SK-N-SH treated with all-trans-retinoic acid at 6 μM for 48 hours (cell line): ENCODE measurements around the gene EFNA3.

ENCODE experiments used
- ATAC-seq: fragments of 200-7000 bp; cut with Tn5 transposase; 3 replicates; pipeline ENCODE4 v1.9.1; 2020; ENCODE audit warnings: mild to moderate bottlenecking, moderate library complexity
- ARNTL ChIP-seq: fragments of 450-650 bp; formaldehyde crosslinking; IDR thresholded peaks from 2 replicates; pipeline ENCODE4 v1.5.0; 2020; ENCODE audit warnings: low read depth, mild to moderate bottlenecking, moderate library complexity, borderline replicate concordance
- BACH2 ChIP-seq: fragments of 250-450 bp; sonication (Bioruptor Pico); IDR thresholded peaks from 2 replicates; pipeline ENCODE4 v1.9.0; 2021; ENCODE audit warnings: mild to moderate bottlenecking, borderline replicate concordance
- CREB5 ChIP-seq: fragments of 250-450 bp; sonication (Bioruptor Pico); IDR thresholded peaks from 2 replicates; pipeline ENCODE4 v1.5.1; 2020; ENCODE audit warnings: low read depth, mild to moderate bottlenecking, moderate library complexity
- CSDC2 ChIP-seq: fragments of 250-450 bp; sonication (Bioruptor Pico); IDR thresholded peaks from 2 replicates; pipeline ENCODE4 v1.5.0; 2020; ENCODE audit warnings: mild to moderate bottlenecking, moderate library complexity
- CSRNP3 ChIP-seq: fragments of 250-450 bp; sonication (Bioruptor Pico); IDR thresholded peaks from 2 replicates; pipeline ENCODE4 v1.5.1; 2021; ENCODE audit warnings: mild to moderate bottlenecking, moderate library complexity
- ESRRG ChIP-seq: fragments of 250-450 bp; sonication (Bioruptor Pico); IDR thresholded peaks from 2 replicates; pipeline ENCODE4 v1.6.1; 2021; ENCODE audit warnings: mild to moderate bottlenecking
- OSR1 ChIP-seq: fragments of 250-450 bp; sonication (Bioruptor Pico); IDR thresholded peaks from 2 replicates; pipeline ENCODE4 v1.8.0; 2022; ENCODE audit warnings: moderate library complexity, mild to moderate bottlenecking, inconsistent platforms
- PPARA ChIP-seq: fragments of 250-450 bp; sonication (Bioruptor Pico); IDR thresholded peaks from 2 replicates; pipeline ENCODE4 v1.5.0; 2020; ENCODE audit warnings: mild to moderate bottlenecking, borderline replicate concordance
- RARB ChIP-seq: fragments of 250-450 bp; sonication (Bioruptor Pico); IDR thresholded peaks from 2 replicates; pipeline ENCODE4 v1.8.0; 2021; ENCODE audit warnings: mild to moderate bottlenecking, moderate library complexity
- SNAI2 ChIP-seq: fragments of 250-450 bp; sonication (Bioruptor Pico); IDR thresholded peaks from 2 replicates; pipeline ENCODE4 v1.5.0; 2020; ENCODE audit warnings: mild to moderate bottlenecking, moderate library complexity
- TCF4 ChIP-seq: fragments of 250-450 bp; sonication (Bioruptor Pico); IDR thresholded peaks from 2 replicates; pipeline ENCODE4 v1.8.0; 2021; ENCODE audit warnings: mild to moderate bottlenecking, moderate library complexity, borderline replicate concordance
- TOX ChIP-seq: fragments of 250-450 bp; sonication (Bioruptor Pico); IDR thresholded peaks from 2 replicates; pipeline ENCODE4 v1.8.0; 2021; ENCODE audit warnings: mild to moderate bottlenecking, moderate library complexity, borderline replicate concordance
- TSHZ2 ChIP-seq: fragments of 250-450 bp; sonication (Bioruptor Pico); IDR thresholded peaks from 2 replicates; pipeline ENCODE4 v1.5.0; 2020; ENCODE audit warnings: mild to moderate bottlenecking, moderate library complexity
- ZC3H10 ChIP-seq: fragments of 250-450 bp; sonication (Bioruptor Pico); IDR thresholded peaks from 2 replicates; pipeline ENCODE4 v1.5.1; 2021; ENCODE audit warnings: mild to moderate bottlenecking, moderate library complexity
- ZFP3 ChIP-seq: fragments of 250-450 bp; sonication (Bioruptor Pico); IDR thresholded peaks from 2 replicates; pipeline ENCODE4 v1.5.0; 2020; ENCODE audit warnings: mild to moderate bottlenecking, moderate library complexity
- ZFP30 ChIP-seq: fragments of 450-650 bp; formaldehyde crosslinking; IDR thresholded peaks from 2 replicates; pipeline ENCODE4 v1.5.0; 2022; ENCODE audit warnings: mild to moderate bottlenecking, moderate library complexity
- ZNF565 ChIP-seq: fragments of 450-650 bp; formaldehyde crosslinking; conservative IDR thresholded peaks from 2 replicates; pipeline ENCODE4 v1.5.0; 2020; ENCODE audit warnings: low read depth, mild to moderate bottlenecking, moderate library complexity
- ZNF8 ChIP-seq: fragments of 450-650 bp; formaldehyde crosslinking; IDR thresholded peaks from 2 replicates; pipeline ENCODE4 v1.5.0; 2020; ENCODE audit warnings: mild to moderate bottlenecking, moderate library complexity
- TF ChIP-seq, protein P1 (sequence below): fragments of 250-450 bp; sonication (Bioruptor Pico); IDR thresholded peaks from 2 replicates; pipeline ENCODE4 v1.8.0; 2020; ENCODE audit warnings: mild to moderate bottlenecking, moderate library complexity, borderline replicate concordance

EFNA3 gene

DNA sequence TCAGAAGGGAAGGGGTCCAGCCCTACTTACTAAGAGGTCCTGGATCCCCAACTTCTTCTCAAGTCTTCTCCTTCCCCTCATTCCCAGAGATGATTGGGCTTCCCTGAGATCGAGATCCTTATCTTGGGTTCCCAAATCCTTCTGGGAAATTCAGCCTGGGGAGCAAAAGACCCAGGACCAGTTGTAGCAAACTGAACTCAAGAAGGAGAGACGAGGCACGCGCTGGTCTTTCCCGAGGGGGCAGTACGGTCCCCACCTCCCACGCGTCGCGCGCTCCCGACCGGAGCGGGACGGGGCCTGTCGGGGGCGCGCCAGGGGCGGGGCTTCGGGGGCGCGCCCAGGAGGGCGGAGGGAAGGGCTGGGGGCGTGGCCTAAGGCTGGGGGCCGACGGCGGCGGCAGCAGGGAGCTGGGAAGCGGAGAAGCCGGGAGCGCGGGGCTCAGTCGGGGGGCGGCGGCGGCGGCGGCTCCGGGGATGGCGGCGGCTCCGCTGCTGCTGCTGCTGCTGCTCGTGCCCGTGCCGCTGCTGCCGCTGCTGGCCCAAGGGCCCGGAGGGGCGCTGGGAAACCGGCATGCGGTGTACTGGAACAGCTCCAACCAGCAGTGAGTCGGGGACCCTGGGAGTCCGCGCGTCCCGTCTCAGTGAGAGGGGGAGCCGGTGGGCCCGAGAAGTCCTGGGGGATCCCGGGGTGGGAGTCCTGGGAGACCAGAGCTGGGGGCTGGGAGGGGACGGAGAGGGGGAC is at the start of gene EFNA3:
Gene EFNA3, plus strand, starts transcription at position 369 of the 741 bp plus-strand sequence. Its CDS starts 105 bp downstream, at position 474.
- TF ChIP-seq TSHZ2 (CRISPR knock-in tag) (0 out of 2 replicates have a peak, but pooled peaks have one; percentile 52), CSDC2 (CRISPR knock-in tag) (0 out of 2 replicates have a peak, but pooled peaks have one; percentile 60), PPARA (CRISPR knock-in tag) (no peak), ARNTL (CRISPR knock-in tag) (no peak), OSR1 (no peak), RARB (CRISPR knock-in tag) (no peak)
- peak; percentile 63 for ATAC-seq

GRCh38 chr1:155029513-155030242 is 49.0 kb upstream of the EFNA3 start:
- TF ChIP-seq CSDC2 (CRISPR knock-in tag) = no peak
- TF ChIP-seq TCF4 (CRISPR knock-in tag) = no peak
- TF ChIP-seq CSRNP3 (CRISPR knock-in tag) = no peak
- TF ChIP-seq, protein P1, sequence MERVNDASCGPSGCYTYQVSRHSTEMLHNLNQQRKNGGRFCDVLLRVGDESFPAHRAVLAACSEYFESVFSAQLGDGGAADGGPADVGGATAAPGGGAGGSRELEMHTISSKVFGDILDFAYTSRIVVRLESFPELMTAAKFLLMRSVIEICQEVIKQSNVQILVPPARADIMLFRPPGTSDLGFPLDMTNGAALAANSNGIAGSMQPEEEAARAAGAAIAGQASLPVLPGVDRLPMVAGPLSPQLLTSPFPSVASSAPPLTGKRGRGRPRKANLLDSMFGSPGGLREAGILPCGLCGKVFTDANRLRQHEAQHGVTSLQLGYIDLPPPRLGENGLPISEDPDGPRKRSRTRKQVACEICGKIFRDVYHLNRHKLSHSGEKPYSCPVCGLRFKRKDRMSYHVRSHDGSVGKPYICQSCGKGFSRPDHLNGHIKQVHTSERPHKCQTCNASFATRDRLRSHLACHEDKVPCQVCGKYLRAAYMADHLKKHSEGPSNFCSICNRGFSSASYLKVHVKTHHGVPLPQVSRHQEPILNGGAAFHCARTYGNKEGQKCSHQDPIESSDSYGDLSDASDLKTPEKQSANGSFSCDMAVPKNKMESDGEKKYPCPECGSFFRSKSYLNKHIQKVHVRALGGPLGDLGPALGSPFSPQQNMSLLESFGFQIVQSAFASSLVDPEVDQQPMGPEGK (CRISPR knock-in tag) = no peak
- no peak for TF ChIP-seq ZFP30 (CRISPR knock-in tag)
- no peak for TF ChIP-seq RARB (CRISPR knock-in tag)
- TF ChIP-seq ZNF565 (CRISPR knock-in tag) = no peak
- no peak for TF ChIP-seq SNAI2 (CRISPR knock-in tag)
- TF ChIP-seq, all 23 proteins: peak for 0
- ATAC-seq = no peak; the same call in 2 of the 3 replicates

- no peak for ATAC-seq
- TF ChIP-seq SNAI2 (CRISPR knock-in tag) (no peak), ZC3H10 (CRISPR knock-in tag) (no peak), CREB5 (CRISPR knock-in tag) (no peak), ARNTL (CRISPR knock-in tag) (no peak)
Measured at GRCh38 chr1:155030243-155030795, 48.3 kb upstream of the EFNA3 start.

GRCh38 chr1:155030899-155031298 is 47.7 kb upstream of the EFNA3 start:
- ATAC-seq = no peak
- TF ChIP-seq OSR1 (no peak), TCF4 (CRISPR knock-in tag) (no peak), CSRNP3 (CRISPR knock-in tag) (no peak), RARB (CRISPR knock-in tag) (no peak), TOX (no peak), CSDC2 (CRISPR knock-in tag) (no peak), ZFP3 (no peak), ESRRG (CRISPR knock-in tag) (no peak), BACH2 (CRISPR knock-in tag) (no peak), ZNF8 (CRISPR knock-in tag) (no peak), ZNF565 (CRISPR knock-in tag) (no peak)
